IMR-90 (cell line): ENCODE measurements around the gene ZNF20. TPM values are rescaled to one million over a fixed set of nuclear protein-coding genes. Genes with fewer than 3 reads are reported as not detected.

Experiments
- ATAC-seq: fragments of 200-7000 bp; cut with Tn5 transposase; 2 replicates; pipeline ENCODE4 v1.9.1; 2020; ENCODE audit warnings: low read depth, mild to moderate bottlenecking, moderate library complexity
- BruUV-seq: library from RNA; stranded (reverse); fragments of 400-500 nt; replicated peaks from 2 replicates; lab custom pipeline; 2021; lab: Mats Ljungman, UMichigan
- CTCF ChIA-PET: fragments of 300-600 bp; formaldehyde crosslinking; extraction: SDS; loops from one replicate; lab custom pipeline; 2021; ENCODE audit warnings: antibody characterized with exemption; lab: Yijun Ruan, JAX
- POLR2A ChIA-PET: fragments of 300-600 bp; sonication (Branson Sonifier 250); formaldehyde crosslinking; loops from one replicate; lab custom pipeline; 2022; ENCODE audit warnings: antibody characterized with exemption; ENCODE audit not compliant: unreplicated experiment; lab: Charles Lee
- DNase-seq: peaks from one replicate; pipeline ENCODE4 v3.0.0; 2013
- H2AFZ ChIP-seq: replicated peaks from 2 replicates; pipeline ENCODE3; 2013; ENCODE audit warnings: low read length, mild to moderate bottlenecking; ENCODE audit not compliant: poor library complexity
- H2AK5ac ChIP-seq: 2 replicates; pipeline ENCODE4 v1.6.1; 2013; ENCODE audit warnings: low read depth, low read length, inconsistent platforms
- H2AK9ac ChIP-seq: replicated peaks from 2 replicates; pipeline ENCODE3; 2013; ENCODE audit warnings: mild to moderate bottlenecking, low read depth, low read length, moderate library complexity; ENCODE audit not compliant: poor library complexity
- H2BK120ac ChIP-seq: 2 replicates; pipeline ENCODE4 v1.6.1; 2013; ENCODE audit warnings: low read depth, low read length, inconsistent platforms
- H2BK15ac ChIP-seq: 3 replicates; pipeline ENCODE4 v1.6.1; 2013; ENCODE audit warnings: low read depth, low read length, inconsistent platforms
- H2BK20ac ChIP-seq: 2 replicates; pipeline ENCODE4 v1.6.1; 2013; ENCODE audit warnings: low read depth, mild to moderate bottlenecking, inconsistent platforms, low read length, moderate library complexity
- H2BK5ac ChIP-seq: 2 replicates; pipeline ENCODE4 v1.6.1; 2013; ENCODE audit warnings: mild to moderate bottlenecking, low read depth, low read length, inconsistent platforms; ENCODE audit not compliant: poor library complexity, severe bottlenecking
- H3K14ac ChIP-seq: replicated peaks from 2 replicates; pipeline ENCODE4 v1.6.1; 2013; ENCODE audit warnings: low read depth, low read length, inconsistent platforms
- H3K18ac ChIP-seq: 2 replicates; pipeline ENCODE4 v1.6.1; 2013; ENCODE audit warnings: low read depth, low read length, control low read depth
- H3K23ac ChIP-seq: 2 replicates; pipeline ENCODE4 v1.6.1; 2013; ENCODE audit warnings: low read depth, low read length, inconsistent platforms
- H3K27ac ChIP-seq: 2 replicates; pipeline ENCODE4 v1.5.1; 2013; ENCODE audit warnings: mild to moderate bottlenecking, control low read depth, low read length; ENCODE audit not compliant: insufficient read depth
- H3K27me3 ChIP-seq: 2 replicates; pipeline ENCODE4 v1.6.1; 2013; ENCODE audit warnings: low read length; ENCODE audit not compliant: control insufficient read depth, insufficient read depth
- H3K36me3 ChIP-seq: 2 replicates; pipeline ENCODE4 v1.6.1; 2013; ENCODE audit warnings: low read length, mixed read lengths; ENCODE audit not compliant: control insufficient read depth, insufficient read depth
- H3K4ac ChIP-seq: 2 replicates; pipeline ENCODE4 v1.6.1; 2013; ENCODE audit warnings: low read depth, low read length, inconsistent platforms
- H3K4me1 ChIP-seq: 2 replicates; pipeline ENCODE4 v1.6.1; 2013; ENCODE audit warnings: low read length, mixed read lengths; ENCODE audit not compliant: control insufficient read depth, insufficient read depth
- H3K4me2 ChIP-seq: 2 replicates; pipeline ENCODE4 v1.6.1; 2013; ENCODE audit warnings: low read depth, mild to moderate bottlenecking, control low read depth, low read length, moderate library complexity
- H3K4me3 ChIP-seq: 2 replicates; pipeline ENCODE4 v1.5.1; 2013; ENCODE audit warnings: low read depth, mild to moderate bottlenecking, control low read depth, low read length, moderate library complexity; ENCODE audit not compliant: insufficient read depth
- H3K56ac ChIP-seq: 2 replicates; pipeline ENCODE4 v1.6.1; 2013; ENCODE audit warnings: low read length, inconsistent platforms; ENCODE audit not compliant: insufficient read depth; ENCODE audit errors: extremely low read depth
- H3K79me1 ChIP-seq, 2 experiments: 2 replicates each; pipeline ENCODE4 v1.6.1; 2013; ENCODE audit warnings: low read length in 2 of 2, inconsistent platforms in 1 of 2, low read depth in 1 of 2
- H3K9ac ChIP-seq: 2 replicates; pipeline ENCODE4 v1.6.1; 2013; ENCODE audit warnings: low read depth, low read length, control low read depth
- H3K9me1 ChIP-seq: 2 replicates; pipeline ENCODE4 v1.6.1; 2013; ENCODE audit warnings: low read length, inconsistent platforms; ENCODE audit not compliant: insufficient read depth
- H3K9me3 ChIP-seq: 2 replicates; pipeline ENCODE4 v1.6.1; 2013; ENCODE audit warnings: low read length; ENCODE audit not compliant: control insufficient read depth, insufficient read depth
- H4K20me1 ChIP-seq: 2 replicates; pipeline ENCODE4 v1.6.1; 2013; ENCODE audit warnings: low read length, inconsistent platforms; ENCODE audit not compliant: insufficient read depth
- H4K5ac ChIP-seq: 2 replicates; pipeline ENCODE4 v1.6.1; 2013; ENCODE audit warnings: mild to moderate bottlenecking, low read depth, low read length, control low read depth
- H4K8ac ChIP-seq, 2 experiments: 2 replicates each; pipeline ENCODE4 v1.6.1; 2013; ENCODE audit warnings: low read depth in 2 of 2, low read length in 2 of 2, control low read depth in 1 of 2, inconsistent platforms in 1 of 2
- H4K91ac ChIP-seq: 2 replicates; pipeline ENCODE4 v1.6.1; 2013; ENCODE audit warnings: low read depth, low read length, inconsistent platforms; ENCODE audit not compliant: insufficient read depth
- MAZ ChIP-seq: IDR thresholded peaks from 2 replicates; pipeline ENCODE4 v1.6.1; 2012; ENCODE audit warnings: low read depth, mild to moderate bottlenecking, low read length, improper control_type of control experiment, moderate library complexity, borderline replicate concordance
- RAD21 ChIP-seq: IDR thresholded peaks from 2 replicates; pipeline ENCODE4 v1.6.1; 2012; ENCODE audit warnings: low read length, improper control_type of control experiment
- WGBS, 2 experiments: methylation state at CpG; one replicate each; pipeline versions ENCODE4 v1.1.5 to v1.1.7; 2013; ENCODE audit warnings: missing lambda C conversion rate in 2 of 2; ENCODE audit not compliant: insufficient read length in 1 of 2; ENCODE audit errors: extremely low coverage in 2 of 2; 5-methylcytosine and 5-hydroxymethylcytosine counted together
- dilution Hi-C: fragments of 300-500 bp; cut with HindIII; formaldehyde crosslinking; loops from one replicate; pipeline ENCODE4 v1.14.3; 2018; ENCODE audit warnings: low sequenced_read_pairs; ENCODE audit not compliant: unreplicated experiment
- in situ Hi-C: fragments of 300-500 bp; cut with MboI; formaldehyde crosslinking; loops from 3 replicates; pipeline ENCODE4 v1.14.3; 2019; ENCODE audit warnings: low sequenced_read_pairs, inconsistent platforms, mixed read lengths
- intact Hi-C: fragments of 100-400 bp; cut with micrococcal nuclease; formaldehyde crosslinking; loops from 2 replicates; pipeline ENCODE4 v1.10.0; 2022
- polyA plus RNA-seq, 3 experiments: library from polyadenylated mRNA; depleted of rRNA; stranded (reverse); fragments of >200 nt; gene quantifications; 2 replicates each; pipeline ENCODE4 v1.2.3, GENCODE V29; 2012; ENCODE audit warnings: low replicate concordance in 1 of 3
- total RNA-seq: library from RNA; depleted of rRNA; stranded (reverse); fragments of >200 nt; gene quantifications from 2 replicates; pipeline ENCODE4 v1.2.3, GENCODE V29; 2012

ZNF20 gene
- total and polyA plus RNA-seq, 2 of the 4 experiments (the other 2 are of a cell fraction), result 2.1 to 7.9 TPM

DNA sequence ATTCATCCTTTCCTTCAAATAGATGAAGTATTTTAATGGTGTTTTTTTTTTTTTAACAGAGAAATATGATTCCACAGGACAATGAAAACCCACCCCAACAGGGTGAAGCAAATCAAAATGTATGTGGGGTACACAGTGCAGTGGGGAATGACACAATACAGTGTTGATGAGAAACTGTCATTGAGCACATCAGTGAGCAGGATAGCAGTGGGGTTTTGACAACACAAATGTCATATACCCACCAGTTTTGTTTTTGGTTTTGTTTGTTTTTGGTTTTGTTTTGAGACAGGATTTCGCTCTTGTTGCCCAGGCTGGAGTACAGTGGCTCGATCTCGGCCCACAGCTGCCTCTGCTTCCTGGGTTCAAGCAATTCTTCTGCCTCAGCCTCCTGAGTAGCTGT lies 46.4 kb downstream of the ZNF20 start:
- dilution Hi-C loops (no loop called here), intact Hi-C loops (loop anchor here (5.0 kb wide), 1 partner anchor 274 kb away; the partner anchor contains the start of gene ZNF442), in situ Hi-C loops (no loop called here)
- Histone ChIP-seq H3K36me3 (0 out of 2 replicates have a peak, but pooled peaks cover 3% of the 10 kb centered on the region), H3K56ac (no peak overlapping the region), H3K14ac (no peak overlapping the region), H4K8ac (no peak overlapping the region), H2AFZ (no peak overlapping the region), H2BK5ac (no peak overlapping the region), H3K4me1 (0 out of 2 replicates have a peak, but pooled peaks cover 2% of the 10 kb centered on the region), H3K23ac (no peak overlapping the region), H3K79me1 (peaks cover 14 to 25% of the 10 kb centered on the region in 2 experiments), H3K27ac (no peak overlapping the region), H2BK120ac (no peak overlapping the region), H3K9me3 (peaks cover 5% of the 10 kb centered on the region; the same call in 1 of the 2 replicates), H2BK15ac (no peak overlapping the region), H3K4me3 (no peak overlapping the region), H4K20me1 (no peaks in the 10 kb centered on the region), H2AK9ac (no peak overlapping the region), H3K4me2 (no peak overlapping the region), H3K9me1 (peaks cover 3% of the 10 kb centered on the region; the same call in 1 of the 2 replicates), H2BK20ac (no peak overlapping the region), H4K5ac (no peak overlapping the region), H2AK5ac (no peak overlapping the region), H3K27me3 (no peaks in the 10 kb centered on the region), H4K91ac (no peak overlapping the region), H3K9ac (no peak overlapping the region), H3K4ac (no peak overlapping the region), H3K18ac (no peak overlapping the region)
- no CpG with 5 or more reads among the region's 3 CpGs for WGBS, 2 experiments
- ATAC-seq (no peak), DNase-seq (no peak)
- no TSS peak for BruUV-seq
- no peak for TF ChIP-seq RAD21
- no peak for TF ChIP-seq MAZ
- CTCF ChIA-PET, result no interaction called here
- POLR2A ChIA-PET, result no interaction called here
